Right ventricle myocardium superior (tissue), 1 donor: Measurements from ENCODE around the gene SLC25A17. TPM values are rescaled to one million over a fixed set of nuclear protein-coding genes. Genes with fewer than 3 reads are reported as not detected.
"Not testable (repeated sequence)": the region's sequence is repeated elsewhere in the genome, so short reads cannot be mapped to it uniquely, and the experiment has no call there.

Experiments
- ATAC-seq: fragments of 200-7000 bp; cut with Tn5 transposase; one replicate; pipeline ENCODE4 v1.9.1; 2020; ENCODE audit warnings: mild to moderate bottlenecking; ENCODE audit not compliant: poor library complexity
- DNase-seq: peaks from one replicate; pipeline ENCODE4 v3.0.0-alpha.2; 2020
- intact Hi-C: fragments of 100-400 bp; cut with DNase I; formaldehyde crosslinking; loops from one replicate; pipeline ENCODE4 v1.11.2; 2022
- total RNA-seq: library from RNA; stranded (reverse); fragmentation: NEBNext Ultra II Directional; extraction: Animal tissue kit (Norgen Biotek cat#: 25700); gene quantifications from one replicate; pipeline ENCODE4 v1.2.1, GENCODE V29; 2021
- donor health status: DM: no; HTN: yes; CAD: no; lungs with severe emphysema.

SLC25A17 gene
- total RNA-seq, 1 donor from 2014 or later, result 3.3 TPM

- no peak for DNase-seq
- ATAC-seq, result no peak
- intact Hi-C loops, result no loop called here
Observed at GRCh38 chr22:40826984-40827741, 8.0 kb upstream of the SLC25A17 start.

GRCh38 chr22:40826292-40826691, 7.1 kb upstream of the SLC25A17 start:
- intact Hi-C loops, ATAC-seq, DNase-seq: not testable (repeated sequence)

- intact Hi-C loops, result no loop called here
- ATAC-seq, result no peak
- no peak for DNase-seq
Observed at GRCh38 chr22:40823426-40823825, 4.3 kb upstream of the SLC25A17 start.

DNA sequence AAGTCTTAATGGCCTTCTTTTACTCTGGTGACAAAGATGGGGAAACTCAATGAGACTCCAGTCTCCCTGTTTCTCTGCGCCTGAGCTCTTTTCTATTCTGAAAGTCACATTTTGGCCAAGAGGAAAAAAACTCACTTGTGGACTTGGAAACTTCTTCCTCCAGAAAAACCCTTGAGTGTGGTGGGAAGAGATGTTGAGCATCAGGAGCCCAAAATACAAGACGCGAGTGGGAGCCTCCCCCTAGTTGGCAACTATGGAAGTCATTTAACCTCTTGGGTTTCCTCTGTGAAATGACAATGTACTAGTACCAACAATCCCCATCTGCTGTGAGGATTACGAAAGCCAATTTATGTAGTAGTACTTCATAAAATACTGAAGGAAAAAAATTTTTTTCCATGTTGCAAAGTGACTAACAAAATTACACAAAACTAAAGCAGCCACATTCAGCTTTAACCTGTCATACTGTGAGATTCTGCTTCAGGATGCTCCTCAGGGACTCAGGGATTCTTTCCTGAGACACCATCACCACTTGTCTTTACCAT, 524 bp upstream of the SLC25A17 start:
- ATAC-seq (no peak), DNase-seq (no peak)
- intact Hi-C loops, result no loop called here

- ATAC-seq (no peak), DNase-seq (no peak)
Observed at GRCh38 chr22:40818192-40818746, 877 bp downstream of the SLC25A17 start.

GRCh38 chr22:40817737-40818136, 1.4 kb downstream of the SLC25A17 start:
- no peak for ATAC-seq
- no peak for DNase-seq
- intact Hi-C loops, result no loop called here

More at GRCh38 chr22:40818192-40818746, 877 bp downstream of the SLC25A17 start:
- intact Hi-C loops, result no loop called here

DNA sequence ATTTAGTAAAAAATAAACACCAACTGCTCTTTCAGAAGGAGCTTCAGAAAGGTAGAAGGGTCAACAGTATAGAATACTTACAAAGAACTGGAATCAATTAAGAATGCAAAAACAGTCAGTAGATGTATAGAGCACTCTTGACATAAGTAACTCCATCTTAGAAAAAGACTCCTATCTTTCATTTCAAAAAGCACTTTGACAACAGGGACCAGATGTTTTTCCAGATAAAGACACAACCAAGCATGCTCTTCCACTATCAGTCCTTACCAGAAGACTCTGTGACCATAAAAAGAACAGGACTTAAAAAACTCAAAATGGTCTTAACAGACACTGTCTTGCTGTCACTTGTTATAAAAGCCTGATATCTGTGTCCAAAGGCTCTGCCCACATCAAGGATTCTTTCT, 5.2 kb downstream of the SLC25A17 start:
- DNase-seq, result no peak

GRCh38 chr22:40808018-40808841, 10.9 kb downstream of the SLC25A17 start:
- intact Hi-C loops, result no loop called here
- DNase-seq (no peak), ATAC-seq (no peak)

More for the DNA sequence above, 5.2 kb downstream of the SLC25A17 start:
- intact Hi-C loops, result no loop called here
- no peak for ATAC-seq

GRCh38 chr22:40806711-40807110, 12.4 kb downstream of the SLC25A17 start:
- intact Hi-C loops, result no loop called here
- ATAC-seq (no peak), DNase-seq (no peak)

- ATAC-seq, result no peak
- intact Hi-C loops, result no loop called here
Observed at GRCh38 chr22:40805699-40806203, 13.4 kb downstream of the SLC25A17 start.

DNA sequence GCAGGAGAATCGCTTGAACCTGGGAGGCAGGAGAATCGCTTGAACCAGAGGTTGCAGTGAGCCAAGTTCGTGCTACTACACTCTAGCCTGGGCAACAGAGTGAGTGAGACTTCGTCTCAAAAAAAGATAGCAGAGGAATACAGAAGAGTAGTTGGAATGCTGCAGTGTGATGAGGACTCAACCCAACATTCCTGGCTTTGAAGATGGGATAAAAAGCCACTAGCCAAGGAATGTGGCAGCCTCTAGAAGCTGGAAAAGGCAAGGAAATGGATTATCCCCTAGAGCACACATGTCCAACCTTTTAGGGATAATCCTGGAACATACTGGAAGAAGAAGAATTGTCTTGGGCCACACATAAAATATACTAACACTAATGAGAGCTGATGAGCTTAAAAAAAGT, 13.9 kb downstream of the SLC25A17 start:
- DNase-seq (no peak), ATAC-seq (no peak)
- intact Hi-C loops, result no loop called here

More at GRCh38 chr22:40805699-40806203, 13.4 kb downstream of the SLC25A17 start:
- DNase-seq, result no peak

- intact Hi-C loops, result no loop called here
- ATAC-seq, result no peak
Observed at GRCh38 chr22:40803321-40803720, 15.8 kb downstream of the SLC25A17 start.

DNA sequence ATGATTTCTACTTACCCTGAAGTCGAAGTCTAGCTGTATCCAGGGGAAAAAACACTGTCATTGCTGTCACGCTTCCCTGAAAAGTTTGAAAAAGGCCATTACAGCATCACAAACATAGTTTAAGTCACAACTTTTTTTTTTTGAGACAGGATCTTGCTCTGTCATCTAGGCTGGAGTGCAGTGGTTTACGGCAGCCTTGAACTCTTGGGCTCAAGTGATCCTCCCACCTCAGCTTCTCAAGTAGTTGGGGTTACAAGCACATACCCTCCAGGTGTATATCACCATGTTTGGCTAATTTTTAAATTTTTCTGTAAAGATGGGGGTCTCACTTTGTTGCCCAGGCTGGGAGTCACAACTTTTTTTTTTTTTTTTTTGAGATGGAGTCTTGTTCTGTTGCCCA, 20.1 kb downstream of the SLC25A17 start:
- ATAC-seq (no peak), DNase-seq (no peak)
- intact Hi-C loops, result no loop called here

More at GRCh38 chr22:40803321-40803720, 15.8 kb downstream of the SLC25A17 start:
- DNase-seq, result no peak

GRCh38 chr22:40797427-40797826, 21.7 kb downstream of the SLC25A17 start:
- ATAC-seq, result no peak
- no peak for DNase-seq
- intact Hi-C loops, result no loop called here

DNA sequence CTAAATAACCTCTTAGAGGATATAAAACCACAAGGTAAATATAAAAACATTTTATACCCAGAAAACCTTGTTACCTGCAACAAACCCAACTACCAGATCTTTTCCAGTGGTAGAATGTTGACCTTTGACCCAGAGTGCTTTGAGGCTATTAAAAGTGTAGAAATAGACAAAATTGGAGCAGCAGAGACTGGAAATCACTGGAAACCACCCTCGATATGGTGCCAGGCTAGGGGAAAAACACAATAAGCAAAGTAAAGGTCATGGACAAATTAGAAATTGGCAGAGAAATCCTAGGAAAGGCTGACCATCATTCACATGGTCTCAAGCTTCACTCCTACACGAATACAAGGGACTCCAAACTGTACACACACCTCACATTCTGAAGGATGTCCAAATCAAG, 26.7 kb downstream of the SLC25A17 start:
- ATAC-seq (no peak), DNase-seq (no peak)
- intact Hi-C loops, result no loop called here

GRCh38 chr22:40791241-40791640, 27.9 kb downstream of the SLC25A17 start:
- no peak for ATAC-seq

DNA sequence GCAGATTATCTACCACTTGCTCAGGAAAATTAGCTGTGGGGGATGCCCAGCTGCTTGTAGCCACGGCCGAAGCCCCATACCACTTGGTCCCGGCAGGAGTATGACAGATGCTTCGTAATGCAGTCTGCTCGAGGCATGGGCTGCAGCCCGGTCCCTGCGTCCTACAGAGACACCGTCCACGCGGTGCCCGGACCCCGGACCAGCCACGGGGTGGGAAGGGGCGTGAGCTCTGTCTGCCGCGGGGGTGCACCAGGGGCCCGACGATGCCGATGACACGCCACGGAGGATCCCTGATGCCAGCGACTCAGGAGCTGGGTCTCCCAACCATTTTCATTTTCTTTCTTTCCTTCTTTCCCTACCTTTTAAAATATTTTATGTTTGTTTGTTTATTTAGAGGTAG, 30.0 kb downstream of the SLC25A17 start:
- DNase-seq, result no peak
- ATAC-seq, result no peak

More at GRCh38 chr22:40791241-40791640, 27.9 kb downstream of the SLC25A17 start:
- no peak for DNase-seq
- intact Hi-C loops, result no loop called here

GRCh38 chr22:40782521-40782920, 36.6 kb downstream of the SLC25A17 start:
- intact Hi-C loops, result no loop called here
- ATAC-seq, result no peak
- DNase-seq, result no peak

More for the DNA sequence above, 30.0 kb downstream of the SLC25A17 start:
- intact Hi-C loops, result no loop called here

DNA sequence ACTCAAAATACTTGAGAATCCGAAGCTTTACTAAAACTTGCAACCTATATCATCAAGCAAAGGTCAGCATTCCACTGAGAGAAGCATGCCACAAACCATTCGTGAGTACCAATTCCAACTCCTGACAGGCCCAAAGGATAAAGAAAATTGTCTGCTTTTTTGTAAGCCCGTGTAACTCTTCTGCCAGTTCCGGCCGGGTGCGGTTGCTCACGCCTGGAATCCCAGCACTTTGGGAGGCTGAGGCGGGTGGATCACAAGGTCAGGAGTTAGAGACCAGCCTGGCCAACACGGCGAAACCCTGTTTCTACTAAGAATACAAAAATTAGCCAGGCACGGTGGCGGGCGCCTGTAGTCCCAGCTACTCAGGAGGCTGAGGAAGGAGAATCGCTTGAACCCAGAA, 37.4 kb downstream of the SLC25A17 start:
- intact Hi-C loops, DNase-seq, ATAC-seq: not testable (repeated sequence)
